Lower leg skin (tissue), 3 donors: ENCODE measurements around the gene KLHL21.

Experiments used
- CTCF ChIP-seq, 3 donors: fragments of 450-650 bp; IDR thresholded peaks; one replicate each; pipeline ENCODE4 v1.5.1; 2016; ENCODE audit warnings: antibody characterized with exemption in 3 of 3, mild to moderate bottlenecking in 3 of 3, moderate library complexity in 2 of 3
- POLR2A ChIP-seq, 2 donors: fragments of 450-650 bp; IDR thresholded peaks; one replicate each; pipeline ENCODE4 v1.6.1; 2016 to 2017; ENCODE audit warnings: antibody characterized with exemption in 2 of 2, mild to moderate bottlenecking in 1 of 2, moderate library complexity in 1 of 2

- TF ChIP-seq CTCF (IDR thresholded peaks at IDR 0.05) (no peak), POLR2A (IDR thresholded peaks at IDR 0.05) (no peak)
Measured at GRCh38 chr1:6581561-6582305, 20.9 kb downstream of the KLHL21 start.
